DND-41 (cell line): ENCODE measurements around the gene GM2A.

Experiments
- EZH2 ChIP-seq: IDR thresholded peaks from 3 replicates; pipeline ENCODE4 v1.6.1; 2012; ENCODE audit warnings: borderline replicate concordance, low read depth, mild to moderate bottlenecking, moderate library complexity, low read length, inconsistent platforms; ENCODE audit not compliant: severe bottlenecking
- TF ChIP-seq, protein P1 (sequence below): IDR thresholded peaks from 2 replicates; pipeline ENCODE4 v1.5.1; 2012; ENCODE audit warnings: borderline replicate concordance, low read length, moderate library complexity, mild to moderate bottlenecking; ENCODE audit not compliant: poor library complexity, severe bottlenecking; ENCODE audit errors: extremely low read depth

DNA sequence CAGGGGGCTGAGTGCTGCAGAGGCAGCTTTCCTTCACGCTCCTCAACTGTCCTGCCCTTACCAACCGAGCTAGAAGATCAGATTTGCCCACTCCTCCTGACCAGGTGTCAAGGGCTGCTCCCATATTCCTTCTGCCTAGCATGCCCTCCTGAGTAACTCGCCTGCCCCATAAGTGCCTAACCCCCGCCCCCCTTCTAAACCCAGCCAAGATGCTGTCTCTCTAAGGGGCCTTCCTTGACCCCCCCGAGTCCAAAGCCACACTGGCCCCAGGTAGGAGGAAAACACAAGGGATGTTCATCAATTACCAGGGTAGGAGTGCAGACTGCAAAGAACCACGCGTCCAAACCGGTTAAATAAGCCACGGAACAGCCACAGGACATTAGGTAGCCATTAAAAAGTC, 33.8 kb upstream of the GM2A start:
- TF ChIP-seq, protein P1, sequence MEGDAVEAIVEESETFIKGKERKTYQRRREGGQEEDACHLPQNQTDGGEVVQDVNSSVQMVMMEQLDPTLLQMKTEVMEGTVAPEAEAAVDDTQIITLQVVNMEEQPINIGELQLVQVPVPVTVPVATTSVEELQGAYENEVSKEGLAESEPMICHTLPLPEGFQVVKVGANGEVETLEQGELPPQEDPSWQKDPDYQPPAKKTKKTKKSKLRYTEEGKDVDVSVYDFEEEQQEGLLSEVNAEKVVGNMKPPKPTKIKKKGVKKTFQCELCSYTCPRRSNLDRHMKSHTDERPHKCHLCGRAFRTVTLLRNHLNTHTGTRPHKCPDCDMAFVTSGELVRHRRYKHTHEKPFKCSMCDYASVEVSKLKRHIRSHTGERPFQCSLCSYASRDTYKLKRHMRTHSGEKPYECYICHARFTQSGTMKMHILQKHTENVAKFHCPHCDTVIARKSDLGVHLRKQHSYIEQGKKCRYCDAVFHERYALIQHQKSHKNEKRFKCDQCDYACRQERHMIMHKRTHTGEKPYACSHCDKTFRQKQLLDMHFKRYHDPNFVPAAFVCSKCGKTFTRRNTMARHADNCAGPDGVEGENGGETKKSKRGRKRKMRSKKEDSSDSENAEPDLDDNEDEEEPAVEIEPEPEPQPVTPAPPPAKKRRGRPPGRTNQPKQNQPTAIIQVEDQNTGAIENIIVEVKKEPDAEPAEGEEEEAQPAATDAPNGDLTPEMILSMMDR, result no peak
- no peak for TF ChIP-seq EZH2
